Keratinocyte (primary cell): ENCODE measurements around the gene TRAFD1. TPM values are rescaled to one million over a fixed set of nuclear protein-coding genes. Genes with fewer than 3 reads are reported as not detected.

ENCODE experiments used
- DNase-seq: peaks from one replicate; pipeline ENCODE4 v3.0.0-alpha.2; 2011; ENCODE audit warnings: low read depth, missing footprints, low spot score
- FAIRE-seq: peaks from 2 replicates; lab custom pipeline; 2011; peaks lifted over from hg19 to GRCh38; lab: Jason Lieb, UNC
- H2AFZ ChIP-seq: 2 replicates; pipeline ENCODE4 v1.6.0; 2012; ENCODE audit warnings: low read length, control low read depth, inconsistent platforms; ENCODE audit not compliant: control insufficient read depth
- H3K27ac ChIP-seq: 2 replicates; pipeline ENCODE4 v1.5.1; 2011; ENCODE audit warnings: low read length; ENCODE audit not compliant: control insufficient read depth, insufficient read depth
- H3K27me3 ChIP-seq: 3 replicates; pipeline ENCODE4 v1.6.0; 2011; ENCODE audit warnings: low read length; ENCODE audit not compliant: control insufficient read depth, insufficient read depth; ENCODE audit errors: extremely low read depth
- H3K36me3 ChIP-seq, 2 experiments: 2 replicates in 1 of 2; 3 replicates in 1 of 2; pipeline ENCODE4 v1.5.1; 2011; ENCODE audit warnings: low read length in 2 of 2, mild to moderate bottlenecking in 1 of 2; ENCODE audit not compliant: control insufficient read depth in 2 of 2, insufficient read depth in 2 of 2; ENCODE audit errors: extremely low read depth in 1 of 2
- H3K4me1 ChIP-seq: 3 replicates; pipeline ENCODE4 v1.5.1; 2011; ENCODE audit warnings: low read length; ENCODE audit not compliant: control insufficient read depth, insufficient read depth; ENCODE audit errors: extremely low read depth
- H3K4me2 ChIP-seq: 3 replicates; pipeline ENCODE4 v1.6.0; 2011; ENCODE audit warnings: low read depth, low read length; ENCODE audit not compliant: control insufficient read depth, insufficient read depth; ENCODE audit errors: extremely low read depth
- H3K4me3 ChIP-seq, 3 experiments: fragments of 200-600 bp in 1 of 3; sonication (generic) in 1 of 3; 2 replicates in 2 of 3; 3 replicates in 1 of 3; pipeline ENCODE4 v1.5.1; 2011 to 2016; ENCODE audit warnings: low read length in 3 of 3, mild to moderate bottlenecking in 3 of 3, control low read depth in 2 of 3, inconsistent platforms in 1 of 3, low read depth in 1 of 3, mixed read lengths in 1 of 3, mixed run types in 1 of 3, moderate library complexity in 1 of 3; ENCODE audit not compliant: control insufficient read depth in 2 of 3, insufficient read depth in 2 of 3; ENCODE audit errors: extremely low read depth in 1 of 3
- H3K79me2 ChIP-seq: 2 replicates; pipeline ENCODE4 v1.6.0; 2012; ENCODE audit warnings: low read length; ENCODE audit not compliant: control insufficient read depth, insufficient read depth
- H3K9ac ChIP-seq: 3 replicates; pipeline ENCODE4 v1.6.0; 2011; ENCODE audit warnings: low read length; ENCODE audit not compliant: control insufficient read depth, insufficient read depth; ENCODE audit errors: extremely low read depth
- H3K9me1 ChIP-seq: 3 replicates; pipeline ENCODE4 v1.6.0; 2011; ENCODE audit warnings: low read length; ENCODE audit not compliant: control insufficient read depth, insufficient read depth; ENCODE audit errors: extremely low read depth
- H3K9me3 ChIP-seq: 2 replicates; pipeline ENCODE4 v1.5.1; 2012; ENCODE audit warnings: low read depth, low read length; ENCODE audit not compliant: control insufficient read depth
- H4K20me1 ChIP-seq: 3 replicates; pipeline ENCODE4 v1.6.0; 2011; ENCODE audit warnings: low read length; ENCODE audit not compliant: control insufficient read depth, insufficient read depth; ENCODE audit errors: extremely low read depth
- CTCF ChIP-seq, 3 experiments: IDR thresholded peaks in 1 of 3; conservative IDR thresholded peaks in 1 of 3; optimal IDR thresholded peaks in 1 of 3; 2 replicates in 2 of 3; 3 replicates in 1 of 3; pipeline versions ENCODE3 to v1.5.1; 2011; ENCODE audit warnings: low read length in 3 of 3, mild to moderate bottlenecking in 3 of 3, moderate library complexity in 2 of 3, control low read depth in 1 of 3, inconsistent platforms in 1 of 3; ENCODE audit not compliant: insufficient read depth in 2 of 3; ENCODE audit errors: extremely low read depth in 1 of 3
- EZH2 ChIP-seq: IDR thresholded peaks from one replicate; pipeline ENCODE4 v1.6.1; 2012; ENCODE audit warnings: inconsistent platforms, mild to moderate bottlenecking, low read length, moderate library complexity
- dilution Hi-C: fragments of 300-500 bp; cut with MboI; formaldehyde crosslinking; loops from one replicate; pipeline ENCODE4 v1.7.0; 2020; ENCODE audit warnings: low sequenced_read_pairs; ENCODE audit not compliant: extremely low pct_ligation_motif_present
- polyA plus RNA-seq, 5 experiments: library from polyadenylated mRNA; depleted of rRNA in 3 of 5; stranded (reverse) in 3 of 5; stranded (forward) in 1 of 5; unstranded in 1 of 5; fragments of >200 nt; gene quantifications; 1 replicate in 1 of 5; 2 replicates in 3 of 5; 3 replicates in 1 of 5; pipeline versions ENCODE4 v1.2.1 to v1.2.3, GENCODE V29; 2011 to 2012; ENCODE audit warnings: missing spikeins in 2 of 5, low read depth in 1 of 5, low replicate concordance in 1 of 5

Gene TRAFD1
- polyA plus RNA-seq, 1 donor (not counting 4 experiments of a cell fraction or from before 2014, with no cell fraction given) = 25.6 TPM

GRCh38 chr12:112112409-112113133 lies 12.8 kb upstream of the TRAFD1 start:
- dilution Hi-C loops = no loop called here
- TF ChIP-seq CTCF (optimal IDR thresholded peaks at IDR 0.05 in 1 of 3, IDR thresholded peaks at IDR 0.05 in 1 of 3, conservative IDR thresholded peaks at IDR 0.05 in 1 of 3; ENCODE audit: extremely low read depth in 1 of 3, insufficient read depth in 2 of 3, low read length in 3 of 3) (peak; percentile 19 to 70 (median 44)), EZH2 (no peak)
- peak; percentile 75 for DNase-seq
- peak overlapping the region; percentile 75 for H3K9ac ChIP-seq
- H3K36me3 ChIP-seq = no peaks in the 10 kb centered on the region
- peak overlapping the region; percentile 83 for H2AFZ ChIP-seq
- H3K79me2 ChIP-seq = peaks cover 14% of the 10 kb centered on the region
- peak overlapping the region; percentile 89 for H3K4me2 ChIP-seq
- no peaks in the 10 kb centered on the region for H3K9me3 ChIP-seq
- H3K27me3 ChIP-seq = no peaks in the 10 kb centered on the region
- no peaks in the 10 kb centered on the region for H3K9me1 ChIP-seq
- no peaks in the 10 kb centered on the region for H4K20me1 ChIP-seq
- peak; percentile 86 for FAIRE-seq
- peaks cover 28% of the 10 kb centered on the region for H3K4me1 ChIP-seq
- peak overlapping the region; percentile 96 for H3K27ac ChIP-seq
- peak overlapping the region in 2 of 3 experiments; percentile 31 to 50 for H3K4me3 ChIP-seq

GRCh38 chr12:112115259-112116045 lies 9.9 kb upstream of the TRAFD1 start:
- Histone ChIP-seq H3K9me1 (no peaks in the 10 kb centered on the region), H3K4me3 (no peak overlapping the region), H3K79me2 (no peaks in the 10 kb centered on the region), H3K9ac (no peak overlapping the region), H3K27ac (no peak overlapping the region), H2AFZ (no peak overlapping the region), H4K20me1 (no peaks in the 10 kb centered on the region), H3K36me3 (no peaks in the 10 kb centered on the region), H3K27me3 (no peaks in the 10 kb centered on the region), H3K4me1 (peaks cover 28% of the 10 kb centered on the region), H3K4me2 (no peak overlapping the region), H3K9me3 (no peaks in the 10 kb centered on the region)
- FAIRE-seq (no peak), DNase-seq (no peak)
- dilution Hi-C loops = no loop called here
- no peak for TF ChIP-seq CTCF (optimal IDR thresholded peaks at IDR 0.05 in 1 of 3, IDR thresholded peaks at IDR 0.05 in 1 of 3, conservative IDR thresholded peaks at IDR 0.05 in 1 of 3; ENCODE audit: extremely low read depth in 1 of 3, insufficient read depth in 2 of 3, low read length in 3 of 3)
- no peak for TF ChIP-seq EZH2
